ENCODE data around the gene ZNF532. TPM values are rescaled to one million over a fixed set of nuclear protein-coding genes. Genes with fewer than 3 reads are reported as not detected.
"Not testable (repeated sequence)": the region's sequence is repeated elsewhere in the genome, so short reads cannot be mapped to it uniquely, and the experiment has no call there.

Gene ZNF532
- total and polyA plus RNA-seq, 4 donors = 19.3 to 194 (median 113) TPM

DNA sequence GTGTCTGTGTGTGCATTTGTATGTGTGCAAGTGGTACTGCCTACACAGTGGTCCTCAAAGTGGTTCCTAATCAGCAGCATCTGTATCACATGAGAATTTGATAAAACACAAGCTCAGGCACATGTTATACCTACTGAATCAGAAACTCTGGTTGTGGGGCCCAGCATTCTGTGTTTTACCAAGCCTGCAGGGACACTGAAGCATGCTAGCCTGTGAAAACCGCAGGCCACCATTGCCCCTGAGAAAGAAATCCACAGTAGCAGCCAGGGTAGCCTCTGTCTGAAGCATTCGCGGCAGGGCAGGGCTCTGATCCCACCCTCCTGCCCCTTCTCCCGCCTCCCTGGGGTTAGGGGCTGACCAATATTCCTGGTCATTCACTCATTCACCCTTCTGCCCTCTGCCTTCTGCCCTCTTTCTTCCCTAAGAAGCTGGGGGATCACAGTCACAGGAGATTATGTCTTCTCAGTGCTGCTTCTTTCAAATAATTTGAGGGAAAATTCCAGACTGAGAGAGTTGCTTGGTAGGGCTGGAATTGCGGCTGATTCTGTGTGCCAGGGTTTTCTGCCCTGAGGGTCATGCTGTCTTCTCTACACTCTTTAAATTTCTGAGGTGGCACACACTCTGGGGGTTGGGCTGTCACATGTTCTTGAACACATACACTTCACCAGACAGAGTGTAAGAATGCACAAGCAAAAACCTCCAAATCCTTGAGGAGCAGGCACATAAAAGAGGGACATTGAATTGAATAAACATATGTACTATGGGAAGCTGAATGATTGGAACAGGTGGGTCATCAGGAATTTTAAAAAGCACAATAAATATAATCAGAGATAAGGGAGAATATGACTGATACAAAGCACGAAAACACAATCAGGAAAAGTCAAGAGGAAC lies 148.4 kb downstream of the ZNF532 start:
- no peaks in the 10 kb centered on the region for H3K27me3 ChIP-seq (ENCODE audit: control insufficient read depth in 1 of 2, insufficient read depth in 2 of 2, low read length in 1 of 2)
- H3K9me3 ChIP-seq (ENCODE audit: control insufficient read depth, low read length) = no peaks in the 10 kb centered on the region
- no peak for DNase-seq
- 50 to 63% methylated on average over 6 of the region's 6 CpGs for WGBS, 2 donors
- H3K4me3 ChIP-seq (ENCODE audit: low read length in 2 of 2) = no peak overlapping the region
- peaks cover 0 to 2% of the 10 kb centered on the region in 2 donors for H3K4me1 ChIP-seq (ENCODE audit: control insufficient read depth in 1 of 2, insufficient read depth in 2 of 2, low read length in 2 of 2)
- H3K36me3 ChIP-seq (ENCODE audit: control insufficient read depth in 1 of 2, insufficient read depth in 2 of 2, low read length in 1 of 2) = no peaks in the 10 kb centered on the region
- intact Hi-C loops (cut with DNase I) = no loop called here
- no peak for ATAC-seq (ENCODE audit: low FRiP score)
- H3K27ac ChIP-seq (ENCODE audit: low read depth in 1 of 2, low read length in 2 of 2) = no peak overlapping the region

DNA sequence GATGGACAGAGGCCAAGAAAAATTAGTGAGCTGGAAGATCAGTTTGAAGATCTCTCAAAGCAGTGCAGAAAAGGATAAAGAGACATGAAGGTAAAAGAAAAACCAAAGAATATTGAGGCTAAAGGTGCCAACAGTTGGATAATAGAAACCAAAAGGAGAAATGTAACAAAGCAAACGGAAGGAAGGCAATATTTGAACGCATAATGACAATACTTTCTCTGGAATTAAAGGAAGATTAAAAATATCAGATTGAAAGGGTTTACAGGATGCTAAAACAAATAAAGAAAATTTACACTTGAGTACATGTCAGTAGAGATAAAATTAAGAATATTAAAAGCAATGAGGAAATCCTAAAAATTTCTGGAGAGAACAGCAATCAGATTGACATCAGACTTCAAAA lies 149.1 kb downstream of the ZNF532 start:
- Histone ChIP-seq H3K9me3 (ENCODE audit: control insufficient read depth, low read length) (no peaks in the 10 kb centered on the region), H3K27ac (ENCODE audit: low read depth in 1 of 2, low read length in 2 of 2) (no peak overlapping the region), H3K4me1 (ENCODE audit: control insufficient read depth in 1 of 2, insufficient read depth in 2 of 2, low read length in 2 of 2) (peaks cover 0 to 2% of the 10 kb centered on the region in 2 donors), H3K4me3 (ENCODE audit: low read length in 2 of 2) (no peak overlapping the region), H3K27me3 (ENCODE audit: control insufficient read depth in 1 of 2, insufficient read depth in 2 of 2, low read length in 1 of 2) (no peaks in the 10 kb centered on the region), H3K36me3 (ENCODE audit: control insufficient read depth in 1 of 2, insufficient read depth in 2 of 2, low read length in 1 of 2) (no peaks in the 10 kb centered on the region)
- 91 to 97% methylated on average over 2 of the region's 2 CpGs for WGBS, 2 donors
- DNase-seq (no peak), ATAC-seq (ENCODE audit: low FRiP score) (no peak)
- intact Hi-C loops (cut with DNase I) = no loop called here

DNA sequence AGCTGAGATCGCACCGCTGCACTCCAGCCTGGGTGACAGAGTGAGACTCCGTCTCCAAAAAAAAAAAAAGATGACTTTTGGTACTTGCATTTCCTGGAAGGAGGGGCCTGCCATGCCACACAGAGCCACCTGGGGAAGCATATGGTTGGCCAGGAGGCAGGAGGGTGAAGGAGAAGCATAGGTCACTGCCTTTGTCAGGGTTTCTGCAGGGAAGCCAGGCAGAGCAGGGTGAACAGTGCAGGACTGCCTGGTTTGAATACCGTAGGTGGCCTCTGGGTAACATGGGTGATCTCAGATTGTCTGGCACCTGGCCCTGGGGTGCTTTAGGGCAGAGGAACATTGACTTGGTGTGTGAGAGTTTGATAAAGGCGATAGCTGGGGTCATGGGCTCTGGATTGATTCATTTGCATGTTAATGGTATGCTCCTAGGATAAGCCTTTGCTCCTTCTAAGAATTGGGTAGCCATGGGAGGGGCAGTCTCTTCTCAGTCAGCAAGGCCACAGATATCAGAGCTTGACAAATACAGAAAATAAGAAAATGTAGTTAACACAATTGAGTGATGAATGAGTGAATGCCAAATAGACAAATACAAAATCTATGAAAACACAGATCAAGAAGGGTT lies 151.0 kb downstream of the ZNF532 start:
- WGBS, 2 donors = 90 to 94% methylated on average over 5 of the region's 5 CpGs
- DNase-seq = no peak
- no peak overlapping the region for H3K4me3 ChIP-seq (ENCODE audit: low read length in 2 of 2)
- no peaks in the 10 kb centered on the region for H3K36me3 ChIP-seq (ENCODE audit: control insufficient read depth in 1 of 2, insufficient read depth in 2 of 2, low read length in 1 of 2)
- intact Hi-C loops (cut with DNase I) = no loop called here
- no peaks in the 10 kb centered on the region for H3K9me3 ChIP-seq (ENCODE audit: control insufficient read depth, low read length)
- no peak for ATAC-seq (ENCODE audit: low FRiP score)
- no peaks in the 10 kb centered on the region for H3K27me3 ChIP-seq (ENCODE audit: control insufficient read depth in 1 of 2, insufficient read depth in 2 of 2, low read length in 1 of 2)
- no peak overlapping the region for H3K27ac ChIP-seq (ENCODE audit: low read depth in 1 of 2, low read length in 2 of 2)
- peaks cover 0 to 2% of the 10 kb centered on the region in 2 donors for H3K4me1 ChIP-seq (ENCODE audit: control insufficient read depth in 1 of 2, insufficient read depth in 2 of 2, low read length in 2 of 2)

GRCh38 chr18:59021500-59021899 lies 156.8 kb downstream of the ZNF532 start:
- 0 to 5% methylated on average over 1 of the region's 1 CpG for WGBS, 2 donors
- H3K36me3 ChIP-seq (ENCODE audit: control insufficient read depth in 1 of 2, insufficient read depth in 2 of 2, low read length in 1 of 2) = no peaks in the 10 kb centered on the region
- H3K4me3 ChIP-seq (ENCODE audit: low read length in 2 of 2) = no peak overlapping the region
- H3K27me3 ChIP-seq (ENCODE audit: control insufficient read depth in 1 of 2, insufficient read depth in 2 of 2, low read length in 1 of 2) = no peaks in the 10 kb centered on the region
- no peak for DNase-seq
- intact Hi-C loops (cut with DNase I) = no loop called here
- peak overlapping the region; percentile 80 to 87 for H3K27ac ChIP-seq (ENCODE audit: low read depth in 1 of 2, low read length in 2 of 2)
- H3K9me3 ChIP-seq (ENCODE audit: control insufficient read depth, low read length) = no peaks in the 10 kb centered on the region
- peaks cover 2 to 6% of the 10 kb centered on the region in 2 donors for H3K4me1 ChIP-seq (ENCODE audit: control insufficient read depth in 1 of 2, insufficient read depth in 2 of 2, low read length in 2 of 2)
- ATAC-seq (ENCODE audit: low FRiP score) = no peak

DNA sequence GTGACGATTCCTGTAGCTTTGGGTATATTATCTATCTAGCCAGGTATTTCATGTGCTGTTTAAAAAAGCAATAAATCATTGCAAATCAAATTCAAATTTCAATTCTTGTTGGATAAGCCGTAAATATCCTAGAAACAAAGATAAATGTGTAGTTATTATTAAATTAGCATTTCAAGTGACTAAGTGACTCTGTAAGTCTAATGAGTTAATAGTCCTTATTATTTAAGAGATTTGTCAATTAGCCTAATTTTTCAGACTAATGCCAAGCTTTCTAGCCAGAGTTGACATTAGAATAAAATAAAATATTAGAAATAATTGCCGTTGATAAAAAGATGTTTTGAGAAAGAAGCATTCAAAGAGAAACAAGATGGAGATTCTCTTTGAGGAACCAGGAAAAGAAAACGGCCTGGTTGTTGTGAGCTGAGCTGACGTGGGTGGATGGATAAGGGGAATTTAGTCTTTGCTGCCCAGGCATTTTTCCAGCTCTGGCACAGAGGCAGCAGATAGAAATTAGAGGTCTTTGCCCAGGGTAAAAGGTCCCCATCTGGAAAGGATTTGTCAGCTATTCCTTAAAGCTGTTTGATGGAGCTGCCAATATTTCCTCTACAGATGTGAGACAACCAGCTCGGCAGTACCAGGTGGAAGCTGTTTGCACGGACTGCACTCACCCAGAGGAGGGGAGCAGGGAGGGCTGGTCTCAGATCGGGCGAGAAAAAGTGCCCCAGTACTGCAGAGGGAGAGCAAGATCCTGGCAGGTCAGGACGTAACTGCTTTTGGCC lies 157.7 kb downstream of the ZNF532 start:
- WGBS, 2 donors = 8 to 14% methylated on average over 10 of the region's 10 CpGs
- Histone ChIP-seq H3K4me1 (ENCODE audit: control insufficient read depth in 1 of 2, insufficient read depth in 2 of 2, low read length in 2 of 2) (peaks cover 2 to 6% of the 10 kb centered on the region in 2 donors), H3K27ac (ENCODE audit: low read depth in 1 of 2, low read length in 2 of 2) (peak overlapping the region; percentile 91 to 94), H3K4me3 (ENCODE audit: low read length in 2 of 2) (no peak overlapping the region), H3K27me3 (ENCODE audit: control insufficient read depth in 1 of 2, insufficient read depth in 2 of 2, low read length in 1 of 2) (no peaks in the 10 kb centered on the region), H3K36me3 (ENCODE audit: control insufficient read depth in 1 of 2, insufficient read depth in 2 of 2, low read length in 1 of 2) (no peaks in the 10 kb centered on the region), H3K9me3 (ENCODE audit: control insufficient read depth, low read length) (no peaks in the 10 kb centered on the region)
- intact Hi-C loops (cut with DNase I) = loop anchor here in 1 of 2 donors (2.0 kb wide), 1 partner anchor 18 kb away; no protein-coding TSS in a partner anchor
- DNase-seq (peak in 1 of 2 donors; percentile 64), ATAC-seq (ENCODE audit: low FRiP score) (peak; percentile 28)

- H3K4me1 ChIP-seq (ENCODE audit: control insufficient read depth in 1 of 2, insufficient read depth in 2 of 2, low read length in 2 of 2) = peaks cover 2 to 6% of the 10 kb centered on the region in 2 donors
- DNase-seq (peak in 1 of 2 donors; percentile 63), ATAC-seq (ENCODE audit: low FRiP score) (peak; percentile 44)
- H3K9me3 ChIP-seq (ENCODE audit: control insufficient read depth, low read length) = no peaks in the 10 kb centered on the region
- intact Hi-C loops (cut with DNase I) = no loop called here
- H3K36me3 ChIP-seq (ENCODE audit: control insufficient read depth in 1 of 2, insufficient read depth in 2 of 2, low read length in 1 of 2) = no peaks in the 10 kb centered on the region
- H3K27me3 ChIP-seq (ENCODE audit: control insufficient read depth in 1 of 2, insufficient read depth in 2 of 2, low read length in 1 of 2) = no peaks in the 10 kb centered on the region
- no peak overlapping the region for H3K4me3 ChIP-seq (ENCODE audit: low read length in 2 of 2)
- 2 to 4% methylated on average over 3 of the region's 3 CpGs for WGBS, 2 donors
- H3K27ac ChIP-seq (ENCODE audit: low read depth in 1 of 2, low read length in 2 of 2) = peak overlapping the region; percentile 90 to 98
These were observed 160.2 kb downstream of the ZNF532 start for GRCh38 chr18:59024829-59025228.

- intact Hi-C loops (cut with DNase I) = not testable (repeated sequence)
These were observed 160.9 kb downstream of the ZNF532 start for GRCh38 chr18:59025532-59025931.

DNA sequence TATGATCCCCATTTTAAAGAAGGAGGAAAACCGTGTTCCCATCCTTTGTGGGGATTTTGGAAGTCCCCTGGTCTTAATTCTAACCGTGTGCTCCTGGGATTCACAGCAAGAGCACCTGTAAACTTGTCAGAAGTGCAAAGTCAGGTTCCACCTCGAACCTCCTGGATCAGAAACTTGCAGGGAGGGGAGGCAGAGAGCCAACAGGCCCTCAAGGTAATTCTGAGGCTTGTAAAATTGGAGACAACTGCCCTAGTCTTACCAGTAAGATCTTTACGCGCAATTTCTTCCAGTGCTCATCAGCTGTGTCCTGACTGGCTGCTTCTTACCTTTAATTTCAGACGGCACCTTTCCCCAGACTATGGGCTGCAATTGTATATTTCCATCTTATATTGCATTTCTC lies 161.7 kb downstream of the ZNF532 start:
- WGBS, 2 donors = 92 to 94% methylated on average over 6 of the region's 6 CpGs
- H3K4me1 ChIP-seq (ENCODE audit: control insufficient read depth in 1 of 2, insufficient read depth in 2 of 2, low read length in 2 of 2) = peaks cover 2% of the 10 kb centered on the region in 2 donors
- intact Hi-C loops (cut with DNase I) = no loop called here
- no peaks in the 10 kb centered on the region for H3K27me3 ChIP-seq (ENCODE audit: control insufficient read depth in 1 of 2, insufficient read depth in 2 of 2, low read length in 1 of 2)
- no peaks in the 10 kb centered on the region for H3K36me3 ChIP-seq (ENCODE audit: control insufficient read depth in 1 of 2, insufficient read depth in 2 of 2, low read length in 1 of 2)
- ATAC-seq (ENCODE audit: low FRiP score) (no peak), DNase-seq (no peak)
- H3K4me3 ChIP-seq (ENCODE audit: low read length in 2 of 2) = no peak overlapping the region
- H3K9me3 ChIP-seq (ENCODE audit: control insufficient read depth, low read length) = no peaks in the 10 kb centered on the region
- peak overlapping the region in 1 of 2 donors; percentile 68 for H3K27ac ChIP-seq (ENCODE audit: low read depth in 1 of 2, low read length in 2 of 2)

More at GRCh38 chr18:59025532-59025931, 160.9 kb downstream of the ZNF532 start:
- ATAC-seq (ENCODE audit: low FRiP score); H3K9me3 ChIP-seq (ENCODE audit: control insufficient read depth, low read length); H3K4me1 ChIP-seq (ENCODE audit: control insufficient read depth in 1 of 2, insufficient read depth in 2 of 2, low read length in 2 of 2); H3K27me3 ChIP-seq (ENCODE audit: control insufficient read depth in 1 of 2, insufficient read depth in 2 of 2, low read length in 1 of 2); H3K4me3 ChIP-seq (ENCODE audit: low read length in 2 of 2); H3K36me3 ChIP-seq (ENCODE audit: control insufficient read depth in 1 of 2, insufficient read depth in 2 of 2, low read length in 1 of 2); DNase-seq: not testable (repeated sequence)
- WGBS, 2 donors = 92 to 100% methylated on average over 2 of the region's 2 CpGs
- H3K27ac ChIP-seq (ENCODE audit: low read depth in 1 of 2, low read length in 2 of 2) = peak overlapping the region in 1 of 2 donors; percentile 90
